Activated T-cell treated with anti-CD3 and anti-CD28 coated beads for 24 hours (primary cell): ENCODE measurements around the gene EPAS1.
A peak's percentile ranks its signal among the peaks of the same experiment; 100 is the strongest.

Experiments used
- DNase-seq: peaks from one replicate; pipeline ENCODE4 v3.0.0-alpha.2; 2020; ENCODE audit warnings: low read depth

Gene EPAS1

GRCh38 chr2:46339676-46340459, 42.7 kb downstream of the EPAS1 start:
- DNase-seq, result no peak

GRCh38 chr2:46340740-46341420, 43.7 kb downstream of the EPAS1 start:
- no peak for DNase-seq

GRCh38 chr2:46342566-46343315, 45.5 kb downstream of the EPAS1 start:
- DNase-seq, result no peak

- DNase-seq, result no peak
Measured at GRCh38 chr2:46344706-46345105, 47.5 kb downstream of the EPAS1 start.

GRCh38 chr2:46345775-46346174, 48.6 kb downstream of the EPAS1 start:
- no peak for DNase-seq

- no peak for DNase-seq
Measured at GRCh38 chr2:46346719-46347118, 49.5 kb downstream of the EPAS1 start.

GRCh38 chr2:46347648-46348280, 50.6 kb downstream of the EPAS1 start:
- DNase-seq, result no peak

- DNase-seq, result no peak
Measured at GRCh38 chr2:46349115-46349547, 51.9 kb downstream of the EPAS1 start.

GRCh38 chr2:46350029-46350689, 53.0 kb downstream of the EPAS1 start:
- no peak for DNase-seq

- DNase-seq, result peak; percentile 20
Measured at GRCh38 chr2:46351098-46351749, 54.0 kb downstream of the EPAS1 start.

GRCh38 chr2:46351750-46352138, 54.5 kb downstream of the EPAS1 start:
- DNase-seq, result peak; percentile 64

GRCh38 chr2:46352621-46353020, 55.4 kb downstream of the EPAS1 start:
- no peak for DNase-seq

GRCh38 chr2:46353509-46353908, 56.3 kb downstream of the EPAS1 start:
- DNase-seq, result no peak

GRCh38 chr2:46355756-46356155, 58.5 kb downstream of the EPAS1 start:
- no peak for DNase-seq

GRCh38 chr2:46356991-46357390, 59.8 kb downstream of the EPAS1 start:
- DNase-seq, result no peak

GRCh38 chr2:46358713-46359112, 61.5 kb downstream of the EPAS1 start:
- no peak for DNase-seq

GRCh38 chr2:46360303-46360702, 63.1 kb downstream of the EPAS1 start:
- DNase-seq, result no peak

GRCh38 chr2:46361920-46362666, 64.9 kb downstream of the EPAS1 start:
- no peak for DNase-seq

GRCh38 chr2:46362667-46363012, 65.4 kb downstream of the EPAS1 start:
- no peak for DNase-seq

- no peak for DNase-seq
Measured at GRCh38 chr2:46363535-46364170, 66.4 kb downstream of the EPAS1 start.
